CD4-positive, alpha-beta T cell (primary cell): ENCODE measurements around the gene DNPH1. TPM values are rescaled to one million over a fixed set of nuclear protein-coding genes. Genes with fewer than 3 reads are reported as not detected.
A peak's percentile ranks its signal among the peaks of the same experiment; 100 is the strongest.

Experiments used
- ATAC-seq: fragments of 200-7000 bp; cut with Tn5 transposase; one replicate; pipeline ENCODE4 v1.10.0; 2022; ENCODE audit warnings: mild to moderate bottlenecking; ENCODE audit not compliant: poor library complexity
- CTCF ChIA-PET: fragments of 350-600 bp; sonication (Branson Sonifier 250); formaldehyde crosslinking; loops from one replicate; lab custom pipeline; 2021; ENCODE audit warnings: antibody characterized with exemption, inconsistent platforms; lab: Charles Lee
- POLR2A ChIA-PET: fragments of 350-600 bp; sonication (Branson Sonifier 250); formaldehyde crosslinking; loops from one replicate; lab custom pipeline; 2021; ENCODE audit warnings: antibody characterized with exemption, inconsistent platforms; lab: Charles Lee
- DNase-seq, 14 experiments: peaks; one replicate each; pipeline ENCODE4 v3.0.0-alpha.2; 2013 to 2020; ENCODE audit warnings: mixed read lengths in 2 of 14
- H3K27ac ChIP-seq, 2 donors: one replicate each; pipeline versions ENCODE4 v1.5.1 to v1.7.0; 2013; ENCODE audit warnings: low read length in 2 of 2, low read depth in 1 of 2, mild to moderate bottlenecking in 1 of 2
- H3K27me3 ChIP-seq, 2 experiments: 1 replicate in 1 of 2; 2 replicates in 1 of 2; pipeline versions ENCODE4 v1.6.1 to v1.7.0; 2013; ENCODE audit warnings: low read length in 2 of 2, control low read depth in 1 of 2, mild to moderate bottlenecking in 1 of 2, moderate library complexity in 1 of 2; ENCODE audit not compliant: insufficient read depth in 2 of 2, control insufficient read depth in 1 of 2
- H3K36me3 ChIP-seq: one replicate; pipeline ENCODE4 v1.6.1; 2013; ENCODE audit warnings: low read length, control low read depth; ENCODE audit not compliant: insufficient read depth
- H3K4me1 ChIP-seq: one replicate; pipeline ENCODE4 v1.6.1; 2013; ENCODE audit warnings: low read length, control low read depth; ENCODE audit not compliant: insufficient read depth
- H3K4me3 ChIP-seq: one replicate; pipeline ENCODE4 v1.5.1; 2013; ENCODE audit warnings: mild to moderate bottlenecking, low read length, moderate library complexity
- H3K9me3 ChIP-seq, 2 experiments: 1 replicate in 1 of 2; 2 replicates in 1 of 2; pipeline versions ENCODE4 v1.6.1 to v1.7.0; 2013; ENCODE audit warnings: low read length in 2 of 2, mild to moderate bottlenecking in 2 of 2, control low read depth in 1 of 2, moderate library complexity in 1 of 2; ENCODE audit not compliant: control insufficient read depth in 1 of 2, insufficient read depth in 1 of 2
- H3K27ac Mint-ChIP-seq: one replicate; pipeline ENCODE4 v1.8.0; 2020; ENCODE audit warnings: mixed read lengths
- H3K27me3 Mint-ChIP-seq: one replicate; pipeline ENCODE4 v1.8.0; 2021; ENCODE audit warnings: mixed read lengths
- H3K36me3 Mint-ChIP-seq: one replicate; pipeline ENCODE4 v1.8.0; 2021; ENCODE audit warnings: low read depth, mixed read lengths
- H3K4me1 Mint-ChIP-seq: one replicate; pipeline ENCODE4 v1.8.0; 2021; ENCODE audit warnings: low read depth, mixed read lengths
- H3K4me3 Mint-ChIP-seq: one replicate; pipeline ENCODE4 v1.8.0; 2020; ENCODE audit warnings: mild to moderate bottlenecking, mixed read lengths
- H3K9me3 Mint-ChIP-seq: one replicate; pipeline ENCODE4 v1.8.0; 2020; ENCODE audit warnings: mixed read lengths
- intact Hi-C, 2 experiments: fragments of 100-400 bp; cut with DNase I in 1 of 2; cut with micrococcal nuclease in 1 of 2; formaldehyde crosslinking; loops; one replicate each; pipeline versions ENCODE4 v1.15.1 to v1.9.0; 2023 to 2025; cut with DNase I, micrococcal nuclease
- total RNA-seq, 174 experiments: library from RNA in 2 of 174; stranded (reverse) in 2 of 174; gene quantifications; one replicate each; pipeline ENCODE4 v1.2.3 and lab custom pipeline; 2021 to 2026
- TF ChIP-seq, protein P1 (sequence below): fragments of 200-600 bp; IDR thresholded peaks from one replicate; pipeline ENCODE4 v1.8.0; 2022; ENCODE audit warnings: antibody characterized with exemption, mild to moderate bottlenecking

DNPH1 gene
- total RNA-seq, 2 experiments from 2014 or later: 27.3 to 30.6 TPM

DNA sequence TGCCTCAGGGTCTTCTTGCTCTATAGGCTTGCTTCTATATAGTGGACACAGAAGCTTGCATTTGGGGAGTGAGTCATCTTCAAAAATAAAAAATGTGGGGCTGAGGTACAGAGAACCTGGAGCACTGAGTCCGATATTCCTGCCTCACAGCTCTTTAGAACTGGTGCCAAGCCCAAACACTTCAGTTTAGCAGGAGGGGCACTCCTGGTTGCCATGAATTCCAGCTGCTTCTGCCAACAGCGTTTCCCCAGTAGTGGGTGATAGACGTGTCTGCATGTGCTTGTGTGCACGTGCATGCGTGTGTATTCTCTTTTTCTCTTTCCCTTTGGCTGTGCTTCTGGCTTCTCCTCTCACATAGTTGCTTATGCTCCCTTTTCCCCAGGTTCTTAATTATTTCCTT lies 11.9 kb downstream of the DNPH1 start:
- intact Hi-C loops: no loop called here
- no peaks in the 10 kb centered on the region for H3K9me3 Mint-ChIP-seq
- Histone ChIP-seq H3K9me3 (no peaks in the 10 kb centered on the region), H3K27me3 (no peaks in the 10 kb centered on the region), H3K36me3 (peaks cover 30% of the 10 kb centered on the region), H3K27ac (no peak overlapping the region), H3K4me1 (peaks cover 16% of the 10 kb centered on the region), H3K4me3 (no peak overlapping the region)
- CTCF ChIA-PET: interaction anchor here (1.2 kb wide), 1 partner anchor 117 kb away, joined by 4 read pairs; no protein-coding TSS in a partner anchor
- TF ChIP-seq, protein P1, sequence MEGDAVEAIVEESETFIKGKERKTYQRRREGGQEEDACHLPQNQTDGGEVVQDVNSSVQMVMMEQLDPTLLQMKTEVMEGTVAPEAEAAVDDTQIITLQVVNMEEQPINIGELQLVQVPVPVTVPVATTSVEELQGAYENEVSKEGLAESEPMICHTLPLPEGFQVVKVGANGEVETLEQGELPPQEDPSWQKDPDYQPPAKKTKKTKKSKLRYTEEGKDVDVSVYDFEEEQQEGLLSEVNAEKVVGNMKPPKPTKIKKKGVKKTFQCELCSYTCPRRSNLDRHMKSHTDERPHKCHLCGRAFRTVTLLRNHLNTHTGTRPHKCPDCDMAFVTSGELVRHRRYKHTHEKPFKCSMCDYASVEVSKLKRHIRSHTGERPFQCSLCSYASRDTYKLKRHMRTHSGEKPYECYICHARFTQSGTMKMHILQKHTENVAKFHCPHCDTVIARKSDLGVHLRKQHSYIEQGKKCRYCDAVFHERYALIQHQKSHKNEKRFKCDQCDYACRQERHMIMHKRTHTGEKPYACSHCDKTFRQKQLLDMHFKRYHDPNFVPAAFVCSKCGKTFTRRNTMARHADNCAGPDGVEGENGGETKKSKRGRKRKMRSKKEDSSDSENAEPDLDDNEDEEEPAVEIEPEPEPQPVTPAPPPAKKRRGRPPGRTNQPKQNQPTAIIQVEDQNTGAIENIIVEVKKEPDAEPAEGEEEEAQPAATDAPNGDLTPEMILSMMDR: no peak
- no peak overlapping the region for H3K4me3 Mint-ChIP-seq
- ATAC-seq: no peak
- H3K36me3 Mint-ChIP-seq: peaks cover 61% of the 10 kb centered on the region
- no peaks in the 10 kb centered on the region for H3K27me3 Mint-ChIP-seq
- POLR2A ChIA-PET: no interaction called here
- DNase-seq: no peak
- H3K4me1 Mint-ChIP-seq: peaks cover 24% of the 10 kb centered on the region
- H3K27ac Mint-ChIP-seq: peak overlapping the region; percentile 46

- Mint-ChIP-seq H3K4me1 (peaks cover 13% of the 10 kb centered on the region), H3K4me3 (no peak overlapping the region), H3K27me3 (no peaks in the 10 kb centered on the region), H3K36me3 (peaks cover 58% of the 10 kb centered on the region), H3K9me3 (no peaks in the 10 kb centered on the region), H3K27ac (no peak overlapping the region)
- H3K27ac ChIP-seq: no peak overlapping the region
- DNase-seq (no peak), ATAC-seq (no peak)
- CTCF ChIA-PET: interaction anchor here (1.6 kb wide), 1 partner anchor 13 kb away, joined by 7 read pairs; the partner anchor contains the start of gene DNPH1
- no peak overlapping the region for H3K4me3 ChIP-seq
- no peaks in the 10 kb centered on the region for H3K9me3 ChIP-seq
- peaks cover 30% of the 10 kb centered on the region for H3K36me3 ChIP-seq
- POLR2A ChIA-PET: no interaction called here
- intact Hi-C loops: no loop called here
- peaks cover 6% of the 10 kb centered on the region for H3K4me1 ChIP-seq
- TF ChIP-seq, protein P1: no peak
- H3K27me3 ChIP-seq: no peaks in the 10 kb centered on the region
Observed at GRCh38 chr6:43216200-43216599, 13.1 kb downstream of the DNPH1 start.

DNA sequence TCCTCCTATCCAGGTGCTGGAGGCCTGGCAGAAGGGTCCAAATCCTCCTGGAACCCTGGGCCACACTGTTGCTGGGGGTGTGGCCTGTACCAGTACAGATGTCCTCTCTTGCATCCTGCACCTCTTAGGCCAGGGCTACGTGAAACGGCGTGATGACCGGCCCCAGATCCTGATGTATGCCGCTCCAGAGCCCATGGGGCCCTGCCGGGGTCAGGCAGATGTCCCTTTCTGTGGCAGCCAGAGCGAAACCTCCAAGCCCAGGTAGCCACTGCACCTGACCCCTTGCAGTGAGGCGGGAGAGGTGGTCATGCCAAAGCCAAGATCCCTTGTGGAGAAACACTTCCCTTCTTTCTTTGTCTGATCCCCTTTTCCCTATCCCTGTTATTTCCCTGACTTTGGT lies 14.2 kb downstream of the DNPH1 start:
- TF ChIP-seq, protein P1: no peak
- CTCF ChIA-PET: interaction anchor here (1.6 kb wide), 1 partner anchor 14 kb away, joined by 7 read pairs; the partner anchor contains the start of gene DNPH1
- Histone ChIP-seq H3K4me1 (no peaks in the 10 kb centered on the region), H3K27me3 (no peaks in the 10 kb centered on the region), H3K9me3 (no peaks in the 10 kb centered on the region), H3K4me3 (no peak overlapping the region), H3K27ac (no peak overlapping the region), H3K36me3 (peaks cover 22% of the 10 kb centered on the region)
- Mint-ChIP-seq H3K4me1 (peaks cover 8% of the 10 kb centered on the region), H3K4me3 (no peak overlapping the region), H3K27ac (no peak overlapping the region), H3K27me3 (no peaks in the 10 kb centered on the region), H3K9me3 (no peaks in the 10 kb centered on the region), H3K36me3 (peaks cover 51% of the 10 kb centered on the region)
- intact Hi-C loops: no loop called here
- POLR2A ChIA-PET: interaction anchor here (0.7 kb wide), 1 partner anchor 304 kb away, joined by 3 read pairs; no protein-coding TSS in a partner anchor
- ATAC-seq (no peak), DNase-seq (peak in 1 of 14 experiments; percentile 14)
